Esophagus squamous epithelium (tissue), 4 donors: ENCODE measurements around the gene EFNB2.

Experiments used
- POLR2A ChIP-seq, 4 donors: fragments of 450-650 bp; IDR thresholded peaks; one replicate each; pipeline ENCODE4 v1.6.1; 2017; ENCODE audit warnings: antibody characterized with exemption in 4 of 4, mild to moderate bottlenecking in 4 of 4, moderate library complexity in 3 of 4
- TF ChIP-seq, protein P1 (sequence below), 6 experiments: fragments of 450-650 bp in 4 of 6; fragments of 200-600 bp in 2 of 6; sonication (generic) in 2 of 6; IDR thresholded peaks; one replicate each; pipeline ENCODE4 v1.5.1; 2016 to 2019; ENCODE audit warnings: antibody characterized with exemption in 6 of 6, mild to moderate bottlenecking in 4 of 6, moderate library complexity in 4 of 6

DNA sequence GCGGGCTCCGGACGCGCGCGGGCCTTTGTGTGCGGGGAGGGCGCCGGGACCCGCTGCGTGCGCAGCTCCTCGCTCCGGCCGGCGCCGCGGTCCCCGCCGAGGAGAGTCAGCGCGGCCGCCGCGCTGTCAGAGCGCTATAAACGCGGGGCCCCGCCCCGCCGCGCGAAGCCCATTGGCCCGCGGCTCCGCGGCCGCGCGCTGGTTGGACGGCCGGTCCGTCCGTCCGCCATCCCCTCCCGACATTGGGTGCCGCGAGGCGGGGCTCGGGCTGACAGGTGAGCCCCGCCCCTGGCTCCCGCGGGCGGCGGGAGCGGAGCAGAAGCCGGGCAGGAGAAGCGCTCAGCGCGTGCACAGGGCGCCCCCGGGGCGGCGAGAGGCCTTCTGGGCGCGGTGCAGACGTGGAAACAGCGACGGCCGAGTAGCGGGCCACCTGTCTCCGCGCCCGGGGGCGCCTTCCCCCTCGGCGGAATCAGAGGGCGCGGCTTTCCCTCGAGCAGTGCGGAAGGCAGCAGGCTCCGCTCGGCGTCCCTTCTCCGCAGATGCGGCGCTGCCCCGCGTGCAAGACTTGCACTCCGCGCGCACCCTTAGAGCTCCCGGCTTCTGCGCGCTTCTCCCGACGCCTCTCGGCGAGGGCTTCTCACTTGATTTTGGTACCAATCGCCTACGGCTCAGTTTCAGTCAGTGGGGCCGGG is at the start of gene EFNB2:
- TF ChIP-seq, protein P1, sequence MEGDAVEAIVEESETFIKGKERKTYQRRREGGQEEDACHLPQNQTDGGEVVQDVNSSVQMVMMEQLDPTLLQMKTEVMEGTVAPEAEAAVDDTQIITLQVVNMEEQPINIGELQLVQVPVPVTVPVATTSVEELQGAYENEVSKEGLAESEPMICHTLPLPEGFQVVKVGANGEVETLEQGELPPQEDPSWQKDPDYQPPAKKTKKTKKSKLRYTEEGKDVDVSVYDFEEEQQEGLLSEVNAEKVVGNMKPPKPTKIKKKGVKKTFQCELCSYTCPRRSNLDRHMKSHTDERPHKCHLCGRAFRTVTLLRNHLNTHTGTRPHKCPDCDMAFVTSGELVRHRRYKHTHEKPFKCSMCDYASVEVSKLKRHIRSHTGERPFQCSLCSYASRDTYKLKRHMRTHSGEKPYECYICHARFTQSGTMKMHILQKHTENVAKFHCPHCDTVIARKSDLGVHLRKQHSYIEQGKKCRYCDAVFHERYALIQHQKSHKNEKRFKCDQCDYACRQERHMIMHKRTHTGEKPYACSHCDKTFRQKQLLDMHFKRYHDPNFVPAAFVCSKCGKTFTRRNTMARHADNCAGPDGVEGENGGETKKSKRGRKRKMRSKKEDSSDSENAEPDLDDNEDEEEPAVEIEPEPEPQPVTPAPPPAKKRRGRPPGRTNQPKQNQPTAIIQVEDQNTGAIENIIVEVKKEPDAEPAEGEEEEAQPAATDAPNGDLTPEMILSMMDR (IDR thresholded peaks at IDR 0.05) = peak in 2 of 6 experiments; percentile 3 to 27
- peak in 3 of 4 donors; percentile 77 to 97 (median 91) for TF ChIP-seq POLR2A (IDR thresholded peaks at IDR 0.05)
